HG03342 (cell line): Measurements from ENCODE around the gene PLCB1.
"Not testable (repeated sequence)": the region's sequence is repeated elsewhere in the genome, so short reads cannot be mapped to it uniquely, and the experiment has no call there.

Source experiments
- ATAC-seq: cut with Tn5 transposase; IDR thresholded peaks from one replicate; pipeline ENCODE4 v1.9.1; 2021; ENCODE audit warnings: mild to moderate bottlenecking, moderate library complexity; ENCODE audit not compliant: unreplicated experiment

PLCB1 gene

GRCh38 chr20:8635837-8636236 lies 503.8 kb downstream of the PLCB1 start:
- ATAC-seq, result no peak

DNA sequence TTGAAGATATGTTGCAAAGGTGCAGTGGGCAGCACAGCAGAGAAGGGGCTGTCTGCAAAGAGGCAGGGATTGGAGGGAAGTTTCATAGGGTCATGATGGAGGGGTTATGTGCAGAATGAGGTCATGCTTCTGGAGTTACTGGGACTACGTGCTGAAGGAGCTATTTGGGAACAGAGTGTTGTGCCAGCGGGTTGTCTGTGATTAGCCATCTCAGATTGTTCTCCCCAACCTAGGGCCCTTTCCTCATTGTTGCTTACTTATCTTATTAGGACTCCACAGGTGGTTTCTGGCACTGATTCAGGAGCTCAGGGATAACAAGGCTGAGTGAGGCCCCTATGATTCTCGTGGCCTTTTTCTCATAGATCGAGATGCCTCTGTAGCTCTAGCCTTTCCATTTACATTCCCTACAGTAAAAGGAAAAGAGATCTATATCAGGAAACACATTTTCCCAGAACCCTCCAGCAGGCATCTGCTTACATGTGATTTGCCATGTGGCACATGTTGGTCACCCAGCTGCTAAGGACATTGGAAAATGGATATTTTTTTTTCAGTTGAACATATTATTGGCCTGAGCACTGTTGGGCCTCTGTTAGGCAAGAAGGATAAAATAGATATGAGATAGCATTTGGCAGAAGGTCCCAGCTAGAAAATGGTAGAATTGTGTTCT lies 507.2 kb downstream of the PLCB1 start:
- ATAC-seq, result no peak

DNA sequence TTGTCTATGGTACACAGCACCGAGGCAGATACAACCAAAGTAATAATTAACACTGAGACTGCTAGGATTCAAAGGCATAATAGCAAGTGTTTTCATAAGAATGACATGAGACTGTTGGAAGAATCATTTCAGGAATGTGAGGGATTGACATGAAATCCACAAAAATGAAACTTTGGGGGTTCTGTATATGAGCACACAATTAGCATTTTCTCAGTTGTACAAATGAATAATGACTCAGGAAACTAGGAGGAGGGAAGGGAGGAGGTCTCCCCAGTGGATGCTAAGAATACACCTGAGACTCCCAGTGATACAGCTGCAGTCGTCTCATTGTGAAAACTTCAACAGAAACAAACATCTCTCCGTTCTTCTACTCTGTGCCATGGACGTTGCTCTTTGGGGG lies 508.4 kb downstream of the PLCB1 start:
- no peak for ATAC-seq

DNA sequence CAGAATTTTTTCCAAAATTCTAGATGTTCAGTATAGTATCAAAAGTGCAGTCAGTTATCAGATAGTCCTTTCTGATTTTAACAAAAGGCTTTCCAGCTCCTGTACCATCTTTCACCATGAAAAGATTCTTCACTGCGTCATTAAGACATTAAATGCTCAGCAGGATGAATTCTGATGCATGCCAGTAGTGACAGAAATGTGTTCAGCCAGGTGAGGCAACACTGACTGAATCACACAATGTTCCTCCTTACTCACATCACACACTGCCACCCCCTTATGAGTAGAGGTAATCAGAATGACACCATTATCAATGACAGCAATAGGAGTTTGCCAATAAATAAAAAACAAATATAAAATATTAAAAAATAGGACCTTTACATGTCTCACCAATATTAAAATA lies 510.2 kb downstream of the PLCB1 start:
- ATAC-seq, result no peak

GRCh38 chr20:8644468-8644867 lies 512.4 kb downstream of the PLCB1 start:
- ATAC-seq, result not testable (repeated sequence)

GRCh38 chr20:8645326-8645725 lies 513.3 kb downstream of the PLCB1 start:
- no peak for ATAC-seq

GRCh38 chr20:8646033-8646441 lies 514.0 kb downstream of the PLCB1 start:
- ATAC-seq, result no peak

DNA sequence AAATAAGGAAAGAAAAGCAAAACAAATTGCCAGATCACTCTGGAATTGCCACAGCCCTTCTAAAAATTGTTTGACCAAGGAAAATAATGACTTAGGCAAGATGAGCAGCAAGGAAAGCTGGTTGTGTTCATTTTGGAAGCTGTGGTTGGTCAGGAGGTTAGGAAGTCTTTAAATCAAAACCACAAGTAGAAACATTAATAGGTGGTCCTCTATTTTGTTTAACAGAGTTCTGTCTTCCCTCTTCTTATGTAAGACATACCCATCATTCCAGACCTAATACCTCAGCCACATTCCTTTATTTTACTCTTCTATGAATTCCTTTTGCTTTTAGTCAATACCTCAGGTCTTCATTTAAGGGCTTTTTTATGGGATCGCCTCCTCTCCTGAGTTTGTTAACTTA lies 514.6 kb downstream of the PLCB1 start:
- ATAC-seq, result no peak

GRCh38 chr20:8647961-8648441 lies 515.9 kb downstream of the PLCB1 start:
- ATAC-seq, result no peak

DNA sequence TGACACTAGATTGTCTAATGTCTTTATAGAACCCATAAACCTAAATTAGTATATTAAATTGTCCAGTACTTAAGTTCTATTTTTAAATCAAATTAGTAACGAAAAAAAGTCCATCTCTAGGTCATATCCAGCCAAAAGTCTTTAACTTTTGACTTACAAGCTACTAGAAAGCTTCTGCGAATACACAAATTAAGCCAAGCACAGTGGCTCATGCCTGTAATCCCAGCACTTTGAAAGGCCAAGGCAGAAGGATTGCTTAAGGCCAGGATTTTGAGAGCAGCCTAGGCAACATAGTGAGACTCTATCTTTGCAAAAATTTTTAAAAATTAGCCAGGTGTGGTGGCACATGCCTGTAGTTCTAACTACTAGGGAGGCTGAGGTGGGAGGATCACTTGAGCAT lies 516.4 kb downstream of the PLCB1 start:
- no peak for ATAC-seq

- no peak for ATAC-seq
These were observed 520.3 kb downstream of the PLCB1 start for GRCh38 chr20:8652396-8652795.

GRCh38 chr20:8654486-8654885 lies 522.4 kb downstream of the PLCB1 start:
- no peak for ATAC-seq

GRCh38 chr20:8656335-8656734 lies 524.3 kb downstream of the PLCB1 start:
- no peak for ATAC-seq

DNA sequence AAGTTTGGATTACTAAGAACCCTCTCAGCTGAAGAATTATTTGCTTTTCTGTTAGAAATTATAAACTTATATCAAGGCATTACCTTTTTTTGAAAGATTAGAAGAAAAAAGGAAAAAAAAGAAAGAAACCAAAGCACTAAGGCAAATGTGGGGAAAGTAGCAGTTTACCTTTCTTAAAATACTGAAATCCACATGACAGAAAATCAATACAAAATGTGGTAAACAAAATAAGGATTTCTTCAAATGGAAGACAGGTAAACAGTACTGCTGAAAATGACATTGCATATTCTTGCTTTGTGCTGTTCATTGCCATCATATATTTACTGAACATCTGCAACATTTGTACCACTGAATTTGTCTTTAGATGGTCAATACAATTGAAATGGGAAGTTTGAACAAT lies 525.6 kb downstream of the PLCB1 start:
- ATAC-seq, result no peak

- ATAC-seq, result no peak
These were observed 526.0 kb downstream of the PLCB1 start for GRCh38 chr20:8658103-8658502.

- ATAC-seq, result no peak
These were observed 529.3 kb downstream of the PLCB1 start for GRCh38 chr20:8661229-8661952.

DNA sequence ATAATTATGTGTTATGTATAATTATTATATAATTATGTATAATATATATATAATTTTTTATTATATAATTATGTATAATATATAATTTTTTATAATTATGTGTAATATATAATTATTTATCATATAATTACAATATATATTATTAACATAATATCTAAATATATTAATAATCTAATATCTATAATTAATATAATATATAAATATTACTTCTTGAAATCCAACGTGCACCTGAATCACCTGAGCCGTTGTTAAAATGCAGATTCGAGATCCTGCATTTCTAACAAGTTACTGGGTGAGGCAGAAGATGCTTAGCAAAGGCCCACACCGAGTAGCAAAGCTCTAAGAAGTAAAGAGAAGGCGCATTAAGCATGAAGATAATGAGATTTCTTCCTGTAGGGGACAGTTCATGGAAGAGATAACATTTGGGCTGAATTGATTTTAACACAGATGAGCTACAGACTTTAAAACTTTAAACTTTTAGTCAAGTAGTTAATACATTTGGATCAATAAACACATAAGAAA lies 530.4 kb downstream of the PLCB1 start:
- no peak for ATAC-seq

DNA sequence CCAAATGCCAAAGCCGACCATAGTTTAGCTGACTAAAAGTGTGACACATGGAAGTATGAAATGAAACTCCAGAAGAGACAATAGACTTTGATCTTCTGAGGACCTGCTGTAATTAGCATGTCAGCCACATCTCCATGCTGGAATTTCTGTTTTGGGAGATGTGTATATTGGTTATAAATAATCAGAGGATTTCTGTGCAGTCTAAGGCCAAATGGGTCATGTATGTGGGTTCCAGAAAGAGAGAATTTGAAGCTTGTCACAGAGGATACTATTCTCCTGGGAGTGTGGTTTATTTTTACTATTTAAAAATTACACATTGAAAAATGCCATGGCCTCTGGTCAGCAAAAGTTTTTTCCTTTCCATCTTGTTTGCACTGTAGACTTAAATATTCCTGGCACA lies 531.4 kb downstream of the PLCB1 start:
- ATAC-seq, result no peak

GRCh38 chr20:8664778-8665177 lies 532.7 kb downstream of the PLCB1 start:
- no peak for ATAC-seq

- no peak for ATAC-seq
These were observed 535.2 kb downstream of the PLCB1 start for GRCh38 chr20:8667306-8667705.

DNA sequence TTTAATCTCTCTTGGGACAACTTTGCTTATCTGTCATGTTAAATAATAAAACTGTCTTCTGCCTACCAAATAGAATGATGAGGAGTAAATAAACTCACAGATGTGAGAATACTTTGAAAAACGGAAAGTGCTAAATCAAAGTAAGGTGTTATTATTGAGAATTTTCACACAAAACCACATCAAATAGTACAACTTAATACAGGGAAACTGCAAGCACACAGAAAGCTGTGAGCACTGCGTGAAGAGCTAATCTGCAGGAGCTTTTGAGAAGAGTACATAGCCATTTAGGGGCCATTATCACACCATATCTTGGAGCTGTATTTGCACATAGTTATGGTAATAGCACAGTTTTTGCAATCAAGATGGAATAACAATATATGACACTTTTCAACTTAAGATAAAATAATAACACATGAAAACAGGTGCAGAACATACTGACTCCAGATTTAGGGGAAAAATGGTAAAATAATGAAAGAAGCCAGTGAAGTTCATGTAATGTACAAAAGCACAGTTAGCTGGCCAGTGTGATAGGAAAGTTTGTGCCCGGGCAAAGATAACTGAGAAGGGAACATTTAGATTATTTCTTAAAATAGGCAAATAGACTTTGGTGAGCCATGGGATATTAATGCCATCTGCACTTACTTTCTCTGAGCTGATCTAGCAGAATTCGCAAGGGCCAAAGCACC lies 538.3 kb downstream of the PLCB1 start:
- ATAC-seq, result no peak

GRCh38 chr20:8670893-8671215 lies 538.8 kb downstream of the PLCB1 start:
- ATAC-seq, result no peak
